ENCODE results near the gene DHRS11. TPM values are rescaled to one million over a fixed set of nuclear protein-coding genes. Genes with fewer than 3 reads are reported as not detected.

DHRS11 gene
- total and polyA plus RNA-seq, 8 donors = 8.5 to 339 (median 11.5) TPM

GRCh38 chr17:36625188-36625587 lies 33.5 kb downstream of the DHRS11 start:
- Histone ChIP-seq H3K27me3 (peaks cover 0 to 16% (median 0%) of the 10 kb centered on the region in 3 donors), H3K4me3 (no peak overlapping the region), H3K4me1 (peaks cover 0 to 7% (median 5%) of the 10 kb centered on the region in 4 donors), H3K36me3 (no peaks in the 10 kb centered on the region), H3K27ac (no peak overlapping the region), H3K9me3 (no peaks in the 10 kb centered on the region)
- no peak for DNase-seq
- intact Hi-C loops (cut with DNase I; ENCODE audit: low total_unique reads) = loop anchor here (5.0 kb wide), 1 partner anchor 427 kb away; no protein-coding TSS in a partner anchor
- TF ChIP-seq POLR2AphosphoS5 (IDR thresholded peaks at IDR 0.05) (no peak), CTCF (IDR thresholded peaks at IDR 0.05) (no peak), EP300 (IDR thresholded peaks at IDR 0.05) (no peak), POLR2A (IDR thresholded peaks at IDR 0.05) (no peak)
- WGBS, 5 donors = 82 to 84% (median 83%) methylated on average over 7 of the region's 7 CpGs

GRCh38 chr17:36627101-36627500 lies 35.4 kb downstream of the DHRS11 start:
- 63 to 81% (median 69%) methylated on average over 12 of the region's 12 CpGs for WGBS, 5 donors
- TF ChIP-seq EP300 (IDR thresholded peaks at IDR 0.05) (no peak), CTCF (IDR thresholded peaks at IDR 0.05) (no peak), POLR2A (IDR thresholded peaks at IDR 0.05) (no peak), POLR2AphosphoS5 (IDR thresholded peaks at IDR 0.05) (no peak)
- Histone ChIP-seq H3K4me3 (no peak overlapping the region), H3K36me3 (no peaks in the 10 kb centered on the region), H3K9me3 (no peaks in the 10 kb centered on the region), H3K27me3 (peaks cover 0 to 28% (median 0%) of the 10 kb centered on the region in 3 donors), H3K27ac (no peak overlapping the region), H3K4me1 (peaks cover 0 to 7% (median 5%) of the 10 kb centered on the region in 4 donors)
- intact Hi-C loops (cut with DNase I; ENCODE audit: low total_unique reads) = loop anchor here (5.0 kb wide), 1 partner anchor 425 kb away; no protein-coding TSS in a partner anchor
- DNase-seq = peak in 1 of 2 donors; percentile 54

- no peaks in the 10 kb centered on the region for H3K9me3 ChIP-seq
- DNase-seq = no peak
- no peak for TF ChIP-seq CTCF (IDR thresholded peaks at IDR 0.05)
- TF ChIP-seq POLR2A (IDR thresholded peaks at IDR 0.05) = no peak
- no peak for TF ChIP-seq POLR2AphosphoS5 (IDR thresholded peaks at IDR 0.05)
- no peak for TF ChIP-seq EP300 (IDR thresholded peaks at IDR 0.05)
- H3K36me3 ChIP-seq = no peaks in the 10 kb centered on the region
- peaks cover 0 to 43% (median under 1%) of the 10 kb centered on the region in 3 donors for H3K27me3 ChIP-seq
- intact Hi-C loops (cut with DNase I; ENCODE audit: low total_unique reads) = loop anchor here (5.0 kb wide), 1 partner anchor 424 kb away; no protein-coding TSS in a partner anchor
- no peak overlapping the region for H3K27ac ChIP-seq
- 94 to 100% (median 98%) methylated on average over 2 of the region's 2 CpGs for WGBS, 5 donors
- H3K4me1 ChIP-seq = peaks cover 0 to 7% (median 5%) of the 10 kb centered on the region in 4 donors
- no peak overlapping the region for H3K4me3 ChIP-seq
Observed at GRCh38 chr17:36628576-36628975, 36.9 kb downstream of the DHRS11 start.

GRCh38 chr17:36629252-36629847 lies 37.7 kb downstream of the DHRS11 start:
- peak in 6 of 7 experiments; percentile 42 to 99 (median 98) for TF ChIP-seq CTCF (IDR thresholded peaks at IDR 0.05)
- no peak for TF ChIP-seq POLR2A (IDR thresholded peaks at IDR 0.05)
- no peak for TF ChIP-seq EP300 (IDR thresholded peaks at IDR 0.05)
- TF ChIP-seq POLR2AphosphoS5 (IDR thresholded peaks at IDR 0.05) = peak in 1 of 3 donors; percentile 33
- H3K27me3 ChIP-seq = peaks cover 0 to 51% (median 5%) of the 10 kb centered on the region in 3 donors
- peaks cover 0 to 7% (median 5%) of the 10 kb centered on the region in 4 donors for H3K4me1 ChIP-seq
- no peaks in the 10 kb centered on the region for H3K9me3 ChIP-seq
- peak; percentile 79 to 91 for DNase-seq
- H3K36me3 ChIP-seq = no peaks in the 10 kb centered on the region
- intact Hi-C loops (cut with DNase I; ENCODE audit: low total_unique reads) = loop anchor here (5.0 kb wide), 1 partner anchor 423 kb away; no protein-coding TSS in a partner anchor
- H3K4me3 ChIP-seq = no peak overlapping the region
- no peak overlapping the region for H3K27ac ChIP-seq
- 19 to 32% (median 20%) methylated on average over 8 to 14 of the region's 14 CpGs for WGBS, 5 donors
